ENCODE results near the gene MGST3. TPM values are rescaled to one million over a fixed set of nuclear protein-coding genes. Genes with fewer than 3 reads are reported as not detected.
A peak's percentile ranks its signal among the peaks of the same experiment; 100 is the strongest.

MGST3 gene
- total and polyA plus RNA-seq, 2 of the 4 experiments (the other 2 are of a cell fraction): 159 to 213 TPM

DNA sequence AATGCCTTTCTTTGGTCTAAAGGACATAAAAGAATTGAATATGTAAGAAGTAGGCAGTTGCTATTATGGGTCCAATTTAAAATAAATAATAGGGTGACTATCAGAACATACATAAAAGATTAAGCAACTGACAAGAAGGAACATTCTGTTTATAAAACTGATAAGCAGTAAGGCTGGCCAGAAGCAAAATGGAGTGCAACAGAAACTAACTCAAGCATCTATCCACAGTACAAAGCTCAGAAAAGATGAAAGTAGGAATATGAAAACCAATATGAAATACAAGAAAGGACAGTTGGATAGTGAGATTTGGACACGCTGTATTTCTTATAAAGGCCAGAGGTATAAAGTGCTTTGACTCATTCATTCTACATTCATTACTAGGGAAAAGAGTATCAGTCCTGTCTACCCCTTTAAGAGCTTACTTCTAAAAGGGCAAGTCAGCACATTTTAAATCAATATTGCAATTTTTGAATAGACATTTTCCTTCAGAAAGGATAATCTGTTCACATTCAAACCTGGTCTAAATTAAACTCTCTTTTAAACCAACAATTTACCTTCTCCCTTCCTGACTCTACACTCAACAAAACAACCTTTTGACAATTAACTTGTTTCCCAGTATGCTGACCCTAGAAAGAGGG, 52.9 kb downstream of the MGST3 start:
- no peak overlapping the region for H4K91ac ChIP-seq (ENCODE audit: insufficient read depth, low read depth, low read length)
- H4K5ac ChIP-seq (ENCODE audit: low read depth, low read length): no peak overlapping the region
- no peaks in the 10 kb centered on the region for H3K4me1 ChIP-seq (ENCODE audit: control insufficient read depth, insufficient read depth, low read length)
- no peak overlapping the region for H3K18ac ChIP-seq (ENCODE audit: low read depth, low read length)
- H3K4me3 ChIP-seq (ENCODE audit: insufficient read depth, low read depth, low read length): no peak overlapping the region
- no peak overlapping the region for H3K4ac ChIP-seq (ENCODE audit: low read depth, low read length)
- TF ChIP-seq, protein P1, sequence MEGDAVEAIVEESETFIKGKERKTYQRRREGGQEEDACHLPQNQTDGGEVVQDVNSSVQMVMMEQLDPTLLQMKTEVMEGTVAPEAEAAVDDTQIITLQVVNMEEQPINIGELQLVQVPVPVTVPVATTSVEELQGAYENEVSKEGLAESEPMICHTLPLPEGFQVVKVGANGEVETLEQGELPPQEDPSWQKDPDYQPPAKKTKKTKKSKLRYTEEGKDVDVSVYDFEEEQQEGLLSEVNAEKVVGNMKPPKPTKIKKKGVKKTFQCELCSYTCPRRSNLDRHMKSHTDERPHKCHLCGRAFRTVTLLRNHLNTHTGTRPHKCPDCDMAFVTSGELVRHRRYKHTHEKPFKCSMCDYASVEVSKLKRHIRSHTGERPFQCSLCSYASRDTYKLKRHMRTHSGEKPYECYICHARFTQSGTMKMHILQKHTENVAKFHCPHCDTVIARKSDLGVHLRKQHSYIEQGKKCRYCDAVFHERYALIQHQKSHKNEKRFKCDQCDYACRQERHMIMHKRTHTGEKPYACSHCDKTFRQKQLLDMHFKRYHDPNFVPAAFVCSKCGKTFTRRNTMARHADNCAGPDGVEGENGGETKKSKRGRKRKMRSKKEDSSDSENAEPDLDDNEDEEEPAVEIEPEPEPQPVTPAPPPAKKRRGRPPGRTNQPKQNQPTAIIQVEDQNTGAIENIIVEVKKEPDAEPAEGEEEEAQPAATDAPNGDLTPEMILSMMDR (conservative IDR thresholded peaks at IDR 0.05; ENCODE audit: low read depth, low read length): no peak
- TF ChIP-seq CHD1 (IDR thresholded peaks at IDR 0.05; ENCODE audit: low read depth, low read length) (no peak), BHLHE40 (IDR thresholded peaks at IDR 0.05; ENCODE audit: low read depth, low read length) (no peak), MAFK (IDR thresholded peaks at IDR 0.05; ENCODE audit: low read depth, low read length) (peak; percentile 89), USF2 (IDR thresholded peaks at IDR 0.05; ENCODE audit: low read depth, low read length) (no peak), ELK1 (IDR thresholded peaks at IDR 0.05; ENCODE audit: borderline replicate concordance, low read depth, low read length) (no peak), RFX5 (IDR thresholded peaks at IDR 0.05; ENCODE audit: low read depth, low read length) (no peak), NFE2L2 (IDR thresholded peaks at IDR 0.05; ENCODE audit: low read depth, low read length) (no peak)
- H2BK20ac ChIP-seq (ENCODE audit: low read depth, low read length): no peak overlapping the region
- no peak overlapping the region for H2AK5ac ChIP-seq (ENCODE audit: low read depth, low read length)
- no peaks in the 10 kb centered on the region for H3K9me3 ChIP-seq (ENCODE audit: control insufficient read depth, insufficient read depth, low read length)
- no peak overlapping the region for H2BK120ac ChIP-seq (ENCODE audit: low read depth, low read length)
- no TSS peak for BruUV-seq (replicated peaks)
- peak; percentile 60 for ATAC-seq (ENCODE audit: low read depth)
- peaks cover 3% of the 10 kb centered on the region; the same call in 1 of the 2 replicates for H4K20me1 ChIP-seq (ENCODE audit: insufficient read depth, low read length)
- H3K27ac ChIP-seq (ENCODE audit: insufficient read depth, low read length): no peak overlapping the region
- in situ Hi-C loops (cut with MboI; ENCODE audit: low sequenced_read_pairs): no loop called here
- no peak overlapping the region for H2BK15ac ChIP-seq (ENCODE audit: low read depth, low read length)
- DNase-seq: no peak
- H3K9ac ChIP-seq (ENCODE audit: low read depth, low read length): no peak overlapping the region
- dilution Hi-C loops (cut with HindIII; ENCODE audit: low sequenced_read_pairs, unreplicated experiment): no loop called here
- H2AK9ac ChIP-seq (replicated peaks; ENCODE audit: low read depth, low read length, poor library complexity): no peak overlapping the region
- no peak overlapping the region for H3K23ac ChIP-seq (ENCODE audit: low read depth, low read length)
- intact Hi-C loops (cut with micrococcal nuclease): no loop called here
- no CpG with 5 or more reads among the region's 1 CpG for WGBS, 2 experiments (ENCODE audit: extremely low coverage in 2 of 2, insufficient read length in 1 of 2)
- H3K9me1 ChIP-seq (ENCODE audit: insufficient read depth, low read length): no peaks in the 10 kb centered on the region; the same call in 1 of the 2 replicates
- CTCF ChIA-PET: no interaction called here
- H3K56ac ChIP-seq (ENCODE audit: extremely low read depth, insufficient read depth, low read length): no peak overlapping the region
- H3K4me2 ChIP-seq (ENCODE audit: low read depth, low read length): no peak overlapping the region
- POLR2A ChIA-PET (ENCODE audit: unreplicated experiment): no interaction called here
- no peak overlapping the region for H3K14ac ChIP-seq (replicated peaks; ENCODE audit: low read depth, low read length)
- peaks cover 28 to 30% of the 10 kb centered on the region in 2 experiments for H3K79me1 ChIP-seq (ENCODE audit: low read depth in 1 of 2, low read length in 2 of 2)
- H2AFZ ChIP-seq (replicated peaks; ENCODE audit: low read length, poor library complexity): no peak overlapping the region
- no peaks in the 10 kb centered on the region for H3K27me3 ChIP-seq (ENCODE audit: control insufficient read depth, insufficient read depth, low read length)
- no peak overlapping the region for H4K8ac ChIP-seq (ENCODE audit: low read depth in 2 of 2, low read length in 2 of 2)
- peaks cover 26% of the 10 kb centered on the region for H3K36me3 ChIP-seq (ENCODE audit: control insufficient read depth, insufficient read depth, low read length)
- H2BK5ac ChIP-seq (ENCODE audit: low read depth, low read length, poor library complexity, severe bottlenecking): no peak overlapping the region
